Astrocyte (in vitro differentiated cells and primary cell): ENCODE results near the gene PTPN4. TPM values are rescaled to one million over a fixed set of nuclear protein-coding genes. Genes with fewer than 3 reads are reported as not detected.

Source experiments
- DNase-seq: peaks from one replicate; pipeline ENCODE4 v3.0.0-alpha.2; 2010; ENCODE audit warnings: low read depth
- FAIRE-seq: peaks from 2 replicates; lab custom pipeline; 2011; peaks lifted over from hg19 to GRCh38; lab: Jason Lieb, UNC
- H2AFZ ChIP-seq: 2 replicates; pipeline ENCODE4 v1.6.0; 2012; ENCODE audit warnings: low read depth, low read length, inconsistent platforms
- H3K27ac ChIP-seq: 2 replicates; pipeline ENCODE4 v1.5.1; 2011; ENCODE audit warnings: low read depth, low read length, inconsistent platforms
- H3K27me3 ChIP-seq: 2 replicates; pipeline ENCODE4 v1.6.0; 2011; ENCODE audit warnings: low read length, inconsistent platforms; ENCODE audit not compliant: insufficient read depth
- H3K36me3 ChIP-seq: 2 replicates; pipeline ENCODE4 v1.5.1; 2011; ENCODE audit warnings: low read length, inconsistent platforms; ENCODE audit not compliant: insufficient read depth
- H3K4me1 ChIP-seq: 2 replicates; pipeline ENCODE4 v1.5.1; 2011; ENCODE audit warnings: low read length, inconsistent platforms; ENCODE audit not compliant: insufficient read depth
- H3K4me2 ChIP-seq: 2 replicates; pipeline ENCODE4 v1.6.0; 2012; ENCODE audit warnings: low read length, inconsistent platforms
- H3K4me3 ChIP-seq: 2 replicates; pipeline ENCODE4 v1.5.1; 2011; ENCODE audit warnings: low read depth, mild to moderate bottlenecking, low read length, inconsistent platforms; ENCODE audit not compliant: insufficient read depth
- H3K79me2 ChIP-seq: 2 replicates; pipeline ENCODE4 v1.6.0; 2012; ENCODE audit warnings: mild to moderate bottlenecking, low read length, inconsistent platforms; ENCODE audit not compliant: insufficient read depth
- H3K9ac ChIP-seq: 2 replicates; pipeline ENCODE4 v1.6.0; 2012; ENCODE audit warnings: mild to moderate bottlenecking, low read length, inconsistent platforms
- H3K9me3 ChIP-seq: 2 replicates; pipeline ENCODE4 v1.5.1; 2012; ENCODE audit warnings: low read depth, mild to moderate bottlenecking, low read length, inconsistent platforms; ENCODE audit not compliant: insufficient read depth
- H4K20me1 ChIP-seq: 2 replicates; pipeline ENCODE4 v1.6.0; 2012; ENCODE audit warnings: low read length, inconsistent platforms; ENCODE audit not compliant: insufficient read depth
- H3K27ac Mint-ChIP-seq: one replicate; pipeline ENCODE4 v1.8.0; 2021; ENCODE audit warnings: mild to moderate bottlenecking, mixed read lengths; ENCODE audit not compliant: unreplicated experiment
- H3K27me3 Mint-ChIP-seq: one replicate; pipeline ENCODE4 v1.8.0; 2021; ENCODE audit warnings: low read depth, mixed read lengths; ENCODE audit not compliant: unreplicated experiment
- H3K36me3 Mint-ChIP-seq: one replicate; pipeline ENCODE4 v1.8.0; 2021; ENCODE audit warnings: low read depth, mixed read lengths; ENCODE audit not compliant: unreplicated experiment
- H3K4me1 Mint-ChIP-seq: one replicate; pipeline ENCODE4 v1.8.0; 2021; ENCODE audit warnings: low read depth, mixed read lengths; ENCODE audit not compliant: unreplicated experiment
- H3K4me3 Mint-ChIP-seq: one replicate; pipeline ENCODE4 v1.8.0; 2021; ENCODE audit warnings: mild to moderate bottlenecking, moderate library complexity, mixed read lengths; ENCODE audit not compliant: unreplicated experiment
- H3K9me3 Mint-ChIP-seq: one replicate; pipeline ENCODE4 v1.8.0; 2021; ENCODE audit warnings: mild to moderate bottlenecking, mixed read lengths; ENCODE audit not compliant: unreplicated experiment
- EZH2 ChIP-seq: IDR thresholded peaks from 2 replicates; pipeline ENCODE4 v1.6.1; 2012; ENCODE audit warnings: mild to moderate bottlenecking, low read length, inconsistent platforms; ENCODE audit not compliant: insufficient read depth
- total RNA-seq: library from RNA; stranded (reverse); gene quantifications from 2 replicates; pipeline ENCODE4 v1.2.1, GENCODE V29; 2021
- TF ChIP-seq, protein P1 (sequence below): IDR thresholded peaks from 2 replicates; pipeline ENCODE4 v1.5.1; 2011; ENCODE audit warnings: low read depth, mild to moderate bottlenecking, inconsistent platforms, low read length, moderate library complexity; ENCODE audit not compliant: insufficient read depth

The PTPN4 gene
- total RNA-seq, 1 donor from 2014 or later: 38.2 TPM

DNA sequence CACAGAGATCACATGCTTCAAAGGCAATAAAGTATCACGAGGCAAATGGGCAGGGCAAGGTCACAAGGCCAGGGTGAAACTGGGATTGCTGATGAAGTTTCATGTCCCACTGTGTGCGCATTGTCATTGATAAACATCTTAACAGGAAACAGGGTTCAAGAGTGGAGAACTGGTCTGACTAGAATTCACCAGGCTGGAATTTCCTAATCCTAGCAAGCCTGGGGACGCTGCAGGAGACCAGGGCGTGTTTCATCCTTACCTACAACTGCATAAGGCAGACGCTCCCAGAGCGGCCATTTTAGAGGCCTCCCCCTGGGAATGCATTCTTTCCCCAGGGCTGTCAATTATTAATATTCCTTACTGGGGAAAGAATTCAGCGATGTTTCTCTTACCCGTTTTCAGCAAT lies 33.2 kb downstream of the PTPN4 start:
- FAIRE-seq (no peak), DNase-seq (no peak)
- Mint-ChIP-seq H3K36me3 (peaks cover 9% of the 10 kb centered on the region), H3K4me1 (no peaks in the 10 kb centered on the region), H3K27me3 (no peaks in the 10 kb centered on the region), H3K4me3 (no peak overlapping the region), H3K9me3 (peaks cover 3% of the 10 kb centered on the region), H3K27ac (no peak overlapping the region)
- Histone ChIP-seq H3K27ac (no peak overlapping the region), H3K9me3 (no peaks in the 10 kb centered on the region), H3K79me2 (peaks cover 30% of the 10 kb centered on the region), H3K9ac (no peak overlapping the region), H3K27me3 (no peaks in the 10 kb centered on the region), H4K20me1 (peaks cover 9% of the 10 kb centered on the region), H3K4me1 (no peaks in the 10 kb centered on the region), H3K4me3 (no peak overlapping the region), H2AFZ (no peak overlapping the region), H3K36me3 (no peaks in the 10 kb centered on the region), H3K4me2 (no peak overlapping the region)
- TF ChIP-seq, protein P1, sequence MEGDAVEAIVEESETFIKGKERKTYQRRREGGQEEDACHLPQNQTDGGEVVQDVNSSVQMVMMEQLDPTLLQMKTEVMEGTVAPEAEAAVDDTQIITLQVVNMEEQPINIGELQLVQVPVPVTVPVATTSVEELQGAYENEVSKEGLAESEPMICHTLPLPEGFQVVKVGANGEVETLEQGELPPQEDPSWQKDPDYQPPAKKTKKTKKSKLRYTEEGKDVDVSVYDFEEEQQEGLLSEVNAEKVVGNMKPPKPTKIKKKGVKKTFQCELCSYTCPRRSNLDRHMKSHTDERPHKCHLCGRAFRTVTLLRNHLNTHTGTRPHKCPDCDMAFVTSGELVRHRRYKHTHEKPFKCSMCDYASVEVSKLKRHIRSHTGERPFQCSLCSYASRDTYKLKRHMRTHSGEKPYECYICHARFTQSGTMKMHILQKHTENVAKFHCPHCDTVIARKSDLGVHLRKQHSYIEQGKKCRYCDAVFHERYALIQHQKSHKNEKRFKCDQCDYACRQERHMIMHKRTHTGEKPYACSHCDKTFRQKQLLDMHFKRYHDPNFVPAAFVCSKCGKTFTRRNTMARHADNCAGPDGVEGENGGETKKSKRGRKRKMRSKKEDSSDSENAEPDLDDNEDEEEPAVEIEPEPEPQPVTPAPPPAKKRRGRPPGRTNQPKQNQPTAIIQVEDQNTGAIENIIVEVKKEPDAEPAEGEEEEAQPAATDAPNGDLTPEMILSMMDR: no peak
- TF ChIP-seq EZH2: no peak

DNA sequence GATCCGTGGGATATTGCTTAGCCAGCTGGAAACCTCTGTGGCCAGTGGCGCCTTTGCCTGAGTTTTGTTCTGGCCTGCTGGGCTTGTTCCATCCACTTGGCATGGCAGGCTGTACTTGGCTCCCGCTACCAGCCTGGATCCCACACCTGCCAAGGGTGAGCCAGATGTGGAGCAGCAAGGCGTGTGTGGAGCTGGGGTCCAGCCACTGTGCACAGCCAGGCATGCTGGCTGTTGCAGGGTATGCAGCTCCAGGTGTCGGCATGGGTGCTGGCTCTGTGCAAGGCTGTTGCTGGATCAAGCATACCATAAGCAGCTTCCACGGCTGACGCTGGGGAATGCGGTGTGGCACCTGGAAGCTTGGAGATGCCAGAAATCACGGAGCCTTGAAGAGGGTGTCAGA lies 34.5 kb downstream of the PTPN4 start:
- H3K4me1 Mint-ChIP-seq: no peaks in the 10 kb centered on the region
- Histone ChIP-seq H4K20me1 (peaks cover 9% of the 10 kb centered on the region), H2AFZ (no peak overlapping the region), H3K27me3 (no peaks in the 10 kb centered on the region), H3K4me1 (no peaks in the 10 kb centered on the region), H3K4me3 (no peak overlapping the region), H3K9me3 (no peaks in the 10 kb centered on the region), H3K27ac (no peak overlapping the region), H3K4me2 (no peak overlapping the region), H3K36me3 (no peaks in the 10 kb centered on the region), H3K9ac (no peak overlapping the region), H3K79me2 (peaks cover 26% of the 10 kb centered on the region)
- DNase-seq (no peak), FAIRE-seq (no peak)
- peaks cover 3% of the 10 kb centered on the region for H3K9me3 Mint-ChIP-seq
- no peak for TF ChIP-seq EZH2
- TF ChIP-seq, protein P1: no peak
- peaks cover 9% of the 10 kb centered on the region for H3K36me3 Mint-ChIP-seq
- no peak overlapping the region for H3K27ac Mint-ChIP-seq
- H3K27me3 Mint-ChIP-seq: no peaks in the 10 kb centered on the region
- H3K4me3 Mint-ChIP-seq: no peak overlapping the region
